Neural cell (in vitro differentiated cells): ENCODE data around the gene SPOP. TPM values are rescaled to one million over a fixed set of nuclear protein-coding genes. Genes with fewer than 3 reads are reported as not detected.

Experiments
- H2AFZ ChIP-seq: fragments of 200-600, 300-800 bp; sonication (generic), shearing (Covaris generic); 2 replicates; pipeline ENCODE4 v1.6.0; 2014; ENCODE audit warnings: low read depth, mild to moderate bottlenecking, antibody characterized with exemption, low read length, moderate library complexity
- H3F3A ChIP-seq: fragments of 200-600 bp; shearing (Covaris generic); 2 replicates; pipeline ENCODE4 v1.6.1; 2016; ENCODE audit warnings: mild to moderate bottlenecking, moderate library complexity, mixed read lengths, antibody characterized with exemption, low read length; ENCODE audit not compliant: insufficient read depth, poor library complexity, severe bottlenecking
- H3K27ac ChIP-seq: fragments of 200-600, 300-800 bp; sonication (generic), shearing (Covaris generic); 2 replicates; pipeline ENCODE4 v1.5.1; 2014; ENCODE audit warnings: mild to moderate bottlenecking, low read length, moderate library complexity
- H3K27me3 ChIP-seq: fragments of 300-800, 200-600 bp; sonication (generic), shearing (Covaris generic); 2 replicates; pipeline ENCODE4 v1.6.0; 2014; ENCODE audit warnings: mild to moderate bottlenecking, low read depth, low read length, moderate library complexity; ENCODE audit not compliant: insufficient read depth
- H3K36me3 ChIP-seq: fragments of 300-800, 200-600 bp; sonication (generic), shearing (Covaris generic); 2 replicates; pipeline ENCODE4 v1.5.1; 2014; ENCODE audit warnings: mild to moderate bottlenecking, antibody characterized with exemption, low read length, moderate library complexity; ENCODE audit not compliant: insufficient read depth
- H3K4me2 ChIP-seq: fragments of 300-800, 200-600 bp; sonication (generic), shearing (Covaris generic); 2 replicates; pipeline ENCODE4 v1.6.0; 2014; ENCODE audit warnings: mild to moderate bottlenecking, low read length
- H3K4me3 ChIP-seq: fragments of 300-800, 200-600 bp; sonication (generic), shearing (Covaris generic); 2 replicates; pipeline ENCODE4 v1.5.1; 2014; ENCODE audit warnings: mild to moderate bottlenecking, low read length, moderate library complexity
- H3K79me2 ChIP-seq: fragments of 200-600 bp; shearing (Covaris generic); replicated peaks from 2 replicates; pipeline ENCODE4 v1.6.0; 2014; ENCODE audit warnings: mild to moderate bottlenecking, low read length, moderate library complexity; ENCODE audit not compliant: insufficient read depth
- H3K9ac ChIP-seq: fragments of 300-800, 200-600 bp; sonication (generic), shearing (Covaris generic); 2 replicates; pipeline ENCODE4 v1.6.1; 2016; ENCODE audit warnings: mild to moderate bottlenecking, low read length, mixed read lengths
- H3K9me2 ChIP-seq: fragments of 200-600 bp; shearing (Covaris generic); 2 replicates; pipeline ENCODE4 v1.6.1; 2016; ENCODE audit warnings: mild to moderate bottlenecking, low read length, mixed read lengths; ENCODE audit not compliant: insufficient read depth
- H3K9me3 ChIP-seq: fragments of 200-600, 300-800 bp; sonication (generic), shearing (Covaris generic); 2 replicates; pipeline ENCODE4 v1.6.1; 2016; ENCODE audit warnings: mild to moderate bottlenecking, mixed run types, low read length, moderate library complexity, mixed read lengths
- H4K20me1 ChIP-seq: fragments of 200-600 bp; shearing (Covaris generic); 2 replicates; pipeline ENCODE4 v1.6.1; 2016; ENCODE audit warnings: mild to moderate bottlenecking, mixed run types; ENCODE audit not compliant: insufficient read depth
- CTCF ChIP-seq: fragments of 450-650 bp; IDR thresholded peaks from 2 replicates; pipeline ENCODE4 v1.5.1; 2014; ENCODE audit warnings: antibody characterized with exemption, mild to moderate bottlenecking, moderate library complexity; ENCODE audit not compliant: poor library complexity, severe bottlenecking
- EP300 ChIP-seq: fragments of 450-650 bp; conservative IDR thresholded peaks from 2 replicates; pipeline ENCODE4 v1.6.1; 2014; ENCODE audit warnings: antibody characterized with exemption, mild to moderate bottlenecking, moderate library complexity; ENCODE audit not compliant: poor library complexity, severe bottlenecking
- EZH2 ChIP-seq: fragments of 200-600, 300-800 bp; shearing (Covaris generic), sonication (generic); IDR thresholded peaks from 2 replicates; pipeline ENCODE4 v1.6.1; 2014; ENCODE audit warnings: antibody characterized with exemption, low read length, borderline replicate concordance, mild to moderate bottlenecking; ENCODE audit not compliant: insufficient read depth, poor library complexity, severe bottlenecking
- MXI1 ChIP-seq: fragments of 450-650 bp; conservative IDR thresholded peaks from 2 replicates; pipeline ENCODE4 v1.6.1; 2014; ENCODE audit warnings: antibody characterized with exemption, mild to moderate bottlenecking; ENCODE audit not compliant: poor library complexity, severe bottlenecking
- POLR2AphosphoS5 ChIP-seq: IDR thresholded peaks from 2 replicates; pipeline ENCODE4 v1.6.1; 2012
- RAD21 ChIP-seq: fragments of 450-650 bp; conservative IDR thresholded peaks from 2 replicates; pipeline ENCODE4 v1.6.1; 2014; ENCODE audit warnings: antibody characterized with exemption, mild to moderate bottlenecking, moderate library complexity
- REST ChIP-seq: IDR thresholded peaks from 2 replicates; pipeline ENCODE4 v1.6.1; 2012; ENCODE audit warnings: borderline replicate concordance
- SMC3 ChIP-seq: fragments of 450-650 bp; conservative IDR thresholded peaks from 2 replicates; pipeline ENCODE4 v1.6.1; 2014; ENCODE audit warnings: antibody characterized with exemption, mild to moderate bottlenecking, moderate library complexity; ENCODE audit not compliant: poor library complexity
- TAF1 ChIP-seq: IDR thresholded peaks from 2 replicates; pipeline ENCODE4 v1.6.1; 2012; ENCODE audit warnings: low read depth
- polyA plus RNA-seq: library from polyadenylated mRNA; depleted of rRNA; stranded (reverse); fragments of >200 nt; gene quantifications from 2 replicates; pipeline ENCODE4 v1.2.3, GENCODE V29; 2014

The SPOP gene
- polyA plus RNA-seq, 1 donor from 2014 or later: 71.9 TPM

- H3K9me3 ChIP-seq: no peaks in the 10 kb centered on the region
- TF ChIP-seq SMC3 (no peak), POLR2AphosphoS5 (no peak), REST (no peak), CTCF (no peak), EZH2 (no peak), MXI1 (no peak), RAD21 (no peak), EP300 (no peak), TAF1 (no peak)
- no peak overlapping the region for H2AFZ ChIP-seq
These were observed 87.0 kb downstream of the SPOP start for GRCh38 chr17:49590874-49591273.

GRCh38 chr17:49589577-49589927 is 88.3 kb downstream of the SPOP start:
- H3K9me2 ChIP-seq: no peaks in the 10 kb centered on the region
- no peaks in the 10 kb centered on the region for H3F3A ChIP-seq
- H3K36me3 ChIP-seq: no peaks in the 10 kb centered on the region
- no peak overlapping the region for H3K4me3 ChIP-seq
- TF ChIP-seq MXI1 (no peak), CTCF (no peak), REST (no peak), POLR2AphosphoS5 (no peak), SMC3 (no peak), RAD21 (no peak), TAF1 (no peak), EZH2 (no peak), EP300 (no peak)
- no peaks in the 10 kb centered on the region for H4K20me1 ChIP-seq
- H3K79me2 ChIP-seq: no peaks in the 10 kb centered on the region
- no peak overlapping the region for H3K9ac ChIP-seq
- no peak overlapping the region for H2AFZ ChIP-seq
- no peak overlapping the region for H3K4me2 ChIP-seq
- H3K27ac ChIP-seq: no peak overlapping the region
- no peaks in the 10 kb centered on the region for H3K9me3 ChIP-seq
- no peaks in the 10 kb centered on the region for H3K27me3 ChIP-seq

More at GRCh38 chr17:49590874-49591273, 87.0 kb downstream of the SPOP start:
- no peak overlapping the region for H3K4me3 ChIP-seq
- H3K9me2 ChIP-seq: no peaks in the 10 kb centered on the region
- H3K36me3 ChIP-seq: no peaks in the 10 kb centered on the region
- H3K27me3 ChIP-seq: no peaks in the 10 kb centered on the region
- H3K27ac ChIP-seq: no peak overlapping the region
- no peaks in the 10 kb centered on the region for H4K20me1 ChIP-seq
- no peaks in the 10 kb centered on the region for H3K79me2 ChIP-seq
- H3F3A ChIP-seq: no peaks in the 10 kb centered on the region
- no peak overlapping the region for H3K4me2 ChIP-seq
- no peak overlapping the region for H3K9ac ChIP-seq
